Panc1 (cell line): ENCODE results near the gene OR10R2. TPM values are rescaled to one million over a fixed set of nuclear protein-coding genes. Genes with fewer than 3 reads are reported as not detected.

Experiments
- ATAC-seq: fragments of 200-7000 bp; cut with Tn5 transposase; 2 replicates; pipeline ENCODE4 v1.9.1; 2020; ENCODE audit warnings: mild to moderate bottlenecking, moderate library complexity
- BruUV-seq: library from RNA; stranded (reverse); fragments of 400-500 nt; replicated peaks from 2 replicates; lab custom pipeline; 2021; lab: Mats Ljungman, UMichigan
- CTCF ChIA-PET: fragments of 300-600 bp; sonication (Branson Sonifier 250); formaldehyde crosslinking; loops from one replicate; lab custom pipeline; 2022; ENCODE audit warnings: antibody characterized with exemption; lab: Charles Lee
- POLR2A ChIA-PET: fragments of 300-600 bp; sonication (Branson Sonifier 250); formaldehyde crosslinking; loops from one replicate; lab custom pipeline; 2022; ENCODE audit warnings: antibody characterized with exemption; lab: Charles Lee
- DNase-seq: peaks from one replicate; pipeline ENCODE4 v3.0.0-alpha.2; 2010; ENCODE audit warnings: low read depth, low spot score
- H3K27ac ChIP-seq: 2 replicates; pipeline ENCODE4 v1.5.1; 2011; ENCODE audit warnings: mild to moderate bottlenecking, low read length, inconsistent platforms
- H3K27me3 ChIP-seq: fragments of 200-500 bp; sonication (Bioruptor generic); 2 replicates; pipeline ENCODE4 v1.6.0; 2014; ENCODE audit warnings: low read length, inconsistent platforms; ENCODE audit not compliant: control insufficient read depth, insufficient read depth
- H3K36me3 ChIP-seq: fragments of 200-500 bp; sonication (Bioruptor generic); 2 replicates; pipeline ENCODE4 v1.5.1; 2014; ENCODE audit warnings: inconsistent platforms, mild to moderate bottlenecking, low read length, moderate library complexity; ENCODE audit not compliant: control insufficient read depth, insufficient read depth
- H3K4me1 ChIP-seq: 2 replicates; pipeline ENCODE4 v1.5.1; 2011; ENCODE audit warnings: inconsistent platforms, mild to moderate bottlenecking, low read length, moderate library complexity; ENCODE audit not compliant: control insufficient read depth, insufficient read depth
- H3K4me3 ChIP-seq, 2 experiments: 2 replicates each; pipeline ENCODE4 v1.5.1; 2011 to 2012; ENCODE audit warnings: low read depth in 2 of 2, low read length in 2 of 2, mild to moderate bottlenecking in 2 of 2, inconsistent platforms in 1 of 2, moderate library complexity in 1 of 2
- H3K9me3 ChIP-seq: fragments of 200-500 bp; sonication (Bioruptor generic); 2 replicates; pipeline ENCODE4 v1.5.1; 2014; ENCODE audit warnings: low read depth, mild to moderate bottlenecking, inconsistent platforms, low read length, moderate library complexity; ENCODE audit not compliant: control insufficient read depth, insufficient read depth
- POLR2AphosphoS5 ChIP-seq: IDR thresholded peaks from 2 replicates; pipeline ENCODE4 v1.6.1; 2012; ENCODE audit warnings: mild to moderate bottlenecking, low read depth, low read length, moderate library complexity
- SIN3A ChIP-seq: IDR thresholded peaks from 2 replicates; pipeline ENCODE4 v1.6.1; 2012; ENCODE audit warnings: low read depth, mild to moderate bottlenecking, low read length, moderate library complexity, borderline replicate concordance; ENCODE audit not compliant: insufficient read depth
- TCF7L2 ChIP-seq: IDR thresholded peaks from 2 replicates; pipeline ENCODE4 v1.6.1; 2011; ENCODE audit warnings: mild to moderate bottlenecking, low read depth, low read length, inconsistent platforms
- in situ Hi-C: cut with HindIII; loops from 2 replicates; pipeline ENCODE4 v1.10.0; 2016; ENCODE audit warnings: low sequenced_read_pairs, low pct_unique_long_range_greater_than_20kb
- intact Hi-C: fragments of 100-400 bp; cut with micrococcal nuclease; formaldehyde crosslinking; loops from one replicate; pipeline ENCODE4 v1.10.0; 2022; ENCODE audit not compliant: unreplicated experiment
- total RNA-seq: library from RNA; stranded (reverse); gene quantifications from one replicate; pipeline ENCODE4 v1.2.1, GENCODE V29; 2021; ENCODE audit not compliant: unreplicated experiment
- TF ChIP-seq, protein P1 (sequence below): fragments of 450-650 bp; IDR thresholded peaks from 2 replicates; pipeline ENCODE4 v1.5.1; 2017; ENCODE audit warnings: mild to moderate bottlenecking
- TF ChIP-seq, protein P2 (sequence below), 2 experiments: IDR thresholded peaks; 2 replicates each; pipeline ENCODE4 v1.6.1; 2011 to 2012; ENCODE audit warnings: low read depth in 2 of 2, control low read depth in 1 of 2, low read length in 1 of 2, mild to moderate bottlenecking in 1 of 2, moderate library complexity in 1 of 2; ENCODE audit not compliant: insufficient read depth in 1 of 2

OR10R2 gene
- total RNA-seq, 1 experiment from 2014 or later: not detected

DNA sequence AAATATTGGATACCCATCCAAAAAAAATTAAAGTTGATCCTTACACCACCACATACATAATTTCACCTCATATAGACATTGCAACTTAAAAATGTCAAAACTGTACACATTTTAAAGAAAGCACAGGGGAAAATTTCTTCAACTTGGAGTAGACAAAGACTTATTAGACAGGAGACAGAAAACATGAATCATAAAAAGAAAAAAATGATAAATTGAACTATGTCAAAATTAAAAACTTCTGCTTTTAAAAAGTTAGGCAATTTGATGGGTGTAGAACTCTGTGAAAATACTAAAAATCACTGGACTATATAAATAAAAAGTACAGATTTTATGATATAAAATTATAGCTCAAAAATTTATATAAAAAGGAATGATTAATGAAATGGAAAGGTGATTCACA, 14.8 kb upstream of the OR10R2 start:
- H3K4me3 ChIP-seq: no peak overlapping the region
- no TSS peak for BruUV-seq

DNA sequence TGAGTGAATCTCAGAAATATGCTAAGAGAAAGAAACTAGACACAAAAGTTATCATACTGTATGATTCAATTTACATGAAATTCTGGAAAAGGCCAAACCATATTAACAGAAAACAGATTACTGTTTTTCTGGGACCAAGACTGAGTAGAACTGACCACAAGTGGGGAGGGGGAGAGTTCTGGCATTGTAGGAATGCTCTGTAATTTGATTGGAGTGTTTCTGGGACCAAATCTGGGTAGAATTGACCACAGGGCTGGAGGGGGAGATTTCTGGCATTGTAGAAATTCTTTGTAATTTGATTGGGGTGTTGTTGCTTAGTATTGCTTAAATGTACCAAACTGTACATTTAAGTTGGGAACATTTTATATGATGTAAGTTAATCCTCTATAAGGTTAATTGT, 13.8 kb upstream of the OR10R2 start:
- ATAC-seq (no peak), DNase-seq (no peak)
- H3K36me3 ChIP-seq: no peaks in the 10 kb centered on the region
- no peak overlapping the region for H3K4me3 ChIP-seq
- H3K4me1 ChIP-seq: no peaks in the 10 kb centered on the region
- intact Hi-C loops: no loop called here
- in situ Hi-C loops: no loop called here
- CTCF ChIA-PET: no interaction called here
- no peak for TF ChIP-seq TCF7L2
- no peak for TF ChIP-seq POLR2AphosphoS5
- no peak for TF ChIP-seq SIN3A
- TF ChIP-seq, protein P1, sequence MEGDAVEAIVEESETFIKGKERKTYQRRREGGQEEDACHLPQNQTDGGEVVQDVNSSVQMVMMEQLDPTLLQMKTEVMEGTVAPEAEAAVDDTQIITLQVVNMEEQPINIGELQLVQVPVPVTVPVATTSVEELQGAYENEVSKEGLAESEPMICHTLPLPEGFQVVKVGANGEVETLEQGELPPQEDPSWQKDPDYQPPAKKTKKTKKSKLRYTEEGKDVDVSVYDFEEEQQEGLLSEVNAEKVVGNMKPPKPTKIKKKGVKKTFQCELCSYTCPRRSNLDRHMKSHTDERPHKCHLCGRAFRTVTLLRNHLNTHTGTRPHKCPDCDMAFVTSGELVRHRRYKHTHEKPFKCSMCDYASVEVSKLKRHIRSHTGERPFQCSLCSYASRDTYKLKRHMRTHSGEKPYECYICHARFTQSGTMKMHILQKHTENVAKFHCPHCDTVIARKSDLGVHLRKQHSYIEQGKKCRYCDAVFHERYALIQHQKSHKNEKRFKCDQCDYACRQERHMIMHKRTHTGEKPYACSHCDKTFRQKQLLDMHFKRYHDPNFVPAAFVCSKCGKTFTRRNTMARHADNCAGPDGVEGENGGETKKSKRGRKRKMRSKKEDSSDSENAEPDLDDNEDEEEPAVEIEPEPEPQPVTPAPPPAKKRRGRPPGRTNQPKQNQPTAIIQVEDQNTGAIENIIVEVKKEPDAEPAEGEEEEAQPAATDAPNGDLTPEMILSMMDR: no peak
- TF ChIP-seq, protein P2, sequence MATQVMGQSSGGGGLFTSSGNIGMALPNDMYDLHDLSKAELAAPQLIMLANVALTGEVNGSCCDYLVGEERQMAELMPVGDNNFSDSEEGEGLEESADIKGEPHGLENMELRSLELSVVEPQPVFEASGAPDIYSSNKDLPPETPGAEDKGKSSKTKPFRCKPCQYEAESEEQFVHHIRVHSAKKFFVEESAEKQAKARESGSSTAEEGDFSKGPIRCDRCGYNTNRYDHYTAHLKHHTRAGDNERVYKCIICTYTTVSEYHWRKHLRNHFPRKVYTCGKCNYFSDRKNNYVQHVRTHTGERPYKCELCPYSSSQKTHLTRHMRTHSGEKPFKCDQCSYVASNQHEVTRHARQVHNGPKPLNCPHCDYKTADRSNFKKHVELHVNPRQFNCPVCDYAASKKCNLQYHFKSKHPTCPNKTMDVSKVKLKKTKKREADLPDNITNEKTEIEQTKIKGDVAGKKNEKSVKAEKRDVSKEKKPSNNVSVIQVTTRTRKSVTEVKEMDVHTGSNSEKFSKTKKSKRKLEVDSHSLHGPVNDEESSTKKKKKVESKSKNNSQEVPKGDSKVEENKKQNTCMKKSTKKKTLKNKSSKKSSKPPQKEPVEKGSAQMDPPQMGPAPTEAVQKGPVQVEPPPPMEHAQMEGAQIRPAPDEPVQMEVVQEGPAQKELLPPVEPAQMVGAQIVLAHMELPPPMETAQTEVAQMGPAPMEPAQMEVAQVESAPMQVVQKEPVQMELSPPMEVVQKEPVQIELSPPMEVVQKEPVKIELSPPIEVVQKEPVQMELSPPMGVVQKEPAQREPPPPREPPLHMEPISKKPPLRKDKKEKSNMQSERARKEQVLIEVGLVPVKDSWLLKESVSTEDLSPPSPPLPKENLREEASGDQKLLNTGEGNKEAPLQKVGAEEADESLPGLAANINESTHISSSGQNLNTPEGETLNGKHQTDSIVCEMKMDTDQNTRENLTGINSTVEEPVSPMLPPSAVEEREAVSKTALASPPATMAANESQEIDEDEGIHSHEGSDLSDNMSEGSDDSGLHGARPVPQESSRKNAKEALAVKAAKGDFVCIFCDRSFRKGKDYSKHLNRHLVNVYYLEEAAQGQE (IDR thresholded peaks at IDR 0.05; ENCODE audit: insufficient read depth in 1 of 2, low read depth in 2 of 2, low read length in 1 of 2): no peak
- H3K27ac ChIP-seq: no peak overlapping the region
- BruUV-seq: no TSS peak
- peaks cover 4% of the 10 kb centered on the region; the same call in 1 of the 2 replicates for H3K9me3 ChIP-seq
- H3K27me3 ChIP-seq: no peaks in the 10 kb centered on the region
- POLR2A ChIA-PET: no interaction called here

More for the DNA sequence above, 14.8 kb upstream of the OR10R2 start:
- H3K36me3 ChIP-seq: no peaks in the 10 kb centered on the region
- no peak overlapping the region for H3K27ac ChIP-seq
- peaks cover 4% of the 10 kb centered on the region; the same call in 1 of the 2 replicates for H3K9me3 ChIP-seq
- POLR2A ChIA-PET: no interaction called here
- ATAC-seq: no peak
- CTCF ChIA-PET: no interaction called here
- intact Hi-C loops (no loop called here), in situ Hi-C loops (no loop called here)
- H3K27me3 ChIP-seq: no peaks in the 10 kb centered on the region
- no peak for DNase-seq
- H3K4me1 ChIP-seq: no peaks in the 10 kb centered on the region
- TF ChIP-seq TCF7L2 (no peak), POLR2AphosphoS5 (no peak), SIN3A (no peak)
- TF ChIP-seq, protein P1: no peak
- TF ChIP-seq, protein P2 (IDR thresholded peaks at IDR 0.05; ENCODE audit: insufficient read depth in 1 of 2, low read depth in 2 of 2, low read length in 1 of 2): no peak
